IPS-NIHi11 (cell line): Measurements from ENCODE around the gene AKAP1.

ENCODE experiments used
- DNase-seq: peaks from one replicate; pipeline ENCODE4 v3.0.0; 2012; ENCODE audit warnings: mixed read lengths, low spot score

AKAP1 gene

DNA sequence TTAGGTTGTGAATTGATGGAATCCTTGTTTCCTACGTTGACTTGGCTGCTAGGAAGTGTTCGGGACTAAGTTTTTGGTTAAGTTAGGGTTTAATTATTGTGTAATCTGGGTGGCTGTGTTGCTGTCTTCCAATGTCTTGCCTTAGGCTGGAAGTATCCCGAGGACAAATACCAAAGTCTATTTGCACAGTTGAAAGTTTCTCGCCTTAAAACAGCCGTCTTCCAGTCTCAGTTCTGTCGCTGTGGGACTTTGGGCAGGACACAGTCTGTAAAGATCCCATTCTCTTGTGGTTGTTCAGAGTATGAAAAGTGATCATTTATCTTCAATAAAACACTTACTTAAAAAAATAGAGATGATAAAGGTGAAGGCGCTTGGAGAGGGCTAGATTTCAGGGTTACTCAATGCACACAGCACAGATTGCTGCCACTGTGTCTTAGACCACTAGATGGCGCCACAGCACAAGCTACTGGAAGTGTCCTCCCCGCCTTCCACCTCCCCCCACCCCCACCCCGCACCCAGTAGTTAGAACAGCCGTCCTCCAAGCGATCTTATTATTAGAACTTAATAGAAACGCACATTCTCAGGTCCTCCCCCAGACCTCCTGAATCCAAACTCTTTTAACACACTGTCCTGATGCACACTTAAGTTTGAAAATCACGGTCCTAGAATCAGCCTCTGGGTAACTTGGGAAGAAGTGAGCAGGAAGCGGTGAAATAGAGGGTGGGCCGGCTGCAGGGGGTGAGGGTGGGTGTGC is 45.8 kb downstream of the AKAP1 start:
- DNase-seq: peak; percentile 100

DNA sequence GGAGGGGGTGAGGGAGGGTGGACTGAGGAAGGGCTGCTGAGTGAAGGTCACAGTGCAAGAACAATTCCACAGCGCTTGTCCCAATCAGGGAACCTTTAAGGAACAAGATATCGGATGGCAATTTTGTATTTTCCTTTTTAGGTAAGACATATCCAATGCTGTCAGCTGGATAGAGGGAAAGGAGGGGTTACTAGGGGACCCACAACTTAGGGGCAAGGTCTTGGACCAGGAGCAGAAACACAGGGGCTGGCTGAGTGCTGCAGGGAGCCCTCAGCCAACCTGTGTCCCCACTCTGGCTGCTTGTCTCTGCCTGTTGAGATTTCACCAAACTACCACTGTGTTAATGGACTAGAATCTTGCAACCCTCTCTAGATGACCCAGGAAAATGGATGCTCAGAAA is 47.6 kb downstream of the AKAP1 start:
- peak; percentile 72 for DNase-seq

DNA sequence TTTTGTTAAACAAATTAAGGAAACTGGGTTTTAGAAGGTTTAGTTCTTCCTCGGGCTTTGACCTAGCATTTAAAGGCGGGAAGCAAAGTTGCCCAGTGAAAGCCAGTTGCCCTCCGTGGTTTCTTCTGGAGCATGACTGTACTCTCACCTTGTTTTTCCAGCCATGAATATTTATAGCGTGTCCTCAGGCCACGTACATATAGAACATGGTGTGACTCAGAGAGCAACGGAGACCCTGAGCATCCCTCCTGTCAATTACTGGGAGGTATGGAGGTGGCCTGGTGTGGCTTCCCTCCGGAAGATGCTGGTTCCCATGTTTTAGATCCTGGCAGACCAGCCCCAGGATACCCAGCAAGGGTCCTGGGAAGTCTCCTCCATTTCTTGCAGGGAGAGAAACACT is 48.4 kb downstream of the AKAP1 start:
- DNase-seq: no peak

DNA sequence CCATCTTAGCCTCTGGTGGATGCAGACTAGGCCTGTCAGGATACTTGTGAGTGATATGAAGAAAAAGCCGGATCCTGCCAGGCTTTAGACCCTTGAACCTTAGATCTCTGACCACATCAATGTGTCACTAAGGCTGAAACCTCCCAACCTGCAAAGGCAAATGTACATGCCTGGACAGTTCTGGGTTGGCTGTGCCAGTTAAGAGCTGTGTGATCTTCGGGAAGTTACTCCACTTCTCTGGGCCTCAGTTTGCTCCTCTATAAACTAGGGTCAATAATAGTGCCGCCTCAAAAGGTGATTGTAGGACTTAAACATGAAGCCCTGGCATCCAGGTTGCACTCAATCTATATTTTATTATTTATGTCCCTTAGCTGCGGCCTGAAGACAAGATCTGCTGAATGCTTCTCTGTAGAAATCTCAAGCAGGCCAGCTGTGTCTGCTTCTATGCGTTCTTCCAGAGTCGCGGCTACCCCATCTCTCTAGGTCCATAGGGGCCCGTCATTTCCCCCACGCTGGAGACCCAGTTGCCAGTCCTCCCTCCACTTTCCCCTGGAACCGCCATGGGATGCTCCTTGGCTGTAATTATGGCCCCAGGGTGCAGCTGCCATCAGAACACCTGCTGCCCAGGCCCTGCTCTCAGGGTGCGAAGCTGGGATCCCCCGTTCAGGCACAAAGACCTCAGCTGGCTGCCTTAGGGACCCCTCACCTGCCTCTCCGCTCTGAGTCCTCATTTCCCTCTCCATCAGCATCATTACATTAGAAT is 50.2 kb downstream of the AKAP1 start:
- DNase-seq: no peak

DNA sequence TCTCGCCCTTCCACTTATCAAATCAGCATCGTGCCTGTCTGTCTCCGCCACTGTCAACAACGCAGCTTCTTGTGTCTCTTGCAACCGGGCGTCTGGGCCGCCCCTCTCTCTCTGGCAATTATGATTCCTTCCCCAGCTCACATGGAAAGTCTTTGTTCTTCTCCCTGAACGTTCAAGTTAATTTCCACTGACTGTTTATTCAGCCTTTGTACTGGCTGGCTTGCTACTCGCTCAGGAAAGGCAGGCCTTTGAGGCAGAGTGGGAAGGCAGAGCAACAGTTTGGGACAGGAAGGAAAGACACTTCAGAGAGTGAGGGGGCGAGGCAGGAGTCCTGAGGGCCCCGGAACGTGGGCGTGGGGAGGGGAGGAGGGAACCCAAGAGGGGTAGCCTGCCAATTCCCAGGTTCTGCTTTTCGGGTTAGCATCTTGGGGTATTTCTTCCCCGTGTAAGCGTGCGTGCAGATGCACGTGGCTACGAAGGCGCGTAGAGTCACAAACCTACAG is 50.8 kb downstream of the AKAP1 start:
- no peak for DNase-seq

DNA sequence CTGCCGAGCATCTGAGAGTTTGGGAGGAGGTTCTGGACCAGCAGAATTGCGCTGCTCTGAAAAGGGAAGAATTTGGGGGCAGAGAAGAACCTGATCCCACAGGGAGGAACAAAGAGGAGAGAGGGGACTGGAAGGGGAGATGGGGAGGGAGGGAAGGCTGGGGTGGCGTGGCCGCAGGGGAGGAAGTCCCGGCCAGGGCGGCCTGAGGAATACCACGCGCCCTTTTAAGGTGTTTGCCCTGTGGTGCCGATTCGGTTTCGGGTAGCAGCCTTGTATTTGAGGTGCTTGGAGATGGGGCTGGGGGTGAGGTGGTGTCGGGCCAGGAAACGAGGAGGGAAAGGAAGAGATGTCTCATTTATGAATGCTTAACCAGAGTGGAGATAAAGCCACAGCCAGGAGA is 51.3 kb downstream of the AKAP1 start:
- peak; percentile 49 for DNase-seq

DNA sequence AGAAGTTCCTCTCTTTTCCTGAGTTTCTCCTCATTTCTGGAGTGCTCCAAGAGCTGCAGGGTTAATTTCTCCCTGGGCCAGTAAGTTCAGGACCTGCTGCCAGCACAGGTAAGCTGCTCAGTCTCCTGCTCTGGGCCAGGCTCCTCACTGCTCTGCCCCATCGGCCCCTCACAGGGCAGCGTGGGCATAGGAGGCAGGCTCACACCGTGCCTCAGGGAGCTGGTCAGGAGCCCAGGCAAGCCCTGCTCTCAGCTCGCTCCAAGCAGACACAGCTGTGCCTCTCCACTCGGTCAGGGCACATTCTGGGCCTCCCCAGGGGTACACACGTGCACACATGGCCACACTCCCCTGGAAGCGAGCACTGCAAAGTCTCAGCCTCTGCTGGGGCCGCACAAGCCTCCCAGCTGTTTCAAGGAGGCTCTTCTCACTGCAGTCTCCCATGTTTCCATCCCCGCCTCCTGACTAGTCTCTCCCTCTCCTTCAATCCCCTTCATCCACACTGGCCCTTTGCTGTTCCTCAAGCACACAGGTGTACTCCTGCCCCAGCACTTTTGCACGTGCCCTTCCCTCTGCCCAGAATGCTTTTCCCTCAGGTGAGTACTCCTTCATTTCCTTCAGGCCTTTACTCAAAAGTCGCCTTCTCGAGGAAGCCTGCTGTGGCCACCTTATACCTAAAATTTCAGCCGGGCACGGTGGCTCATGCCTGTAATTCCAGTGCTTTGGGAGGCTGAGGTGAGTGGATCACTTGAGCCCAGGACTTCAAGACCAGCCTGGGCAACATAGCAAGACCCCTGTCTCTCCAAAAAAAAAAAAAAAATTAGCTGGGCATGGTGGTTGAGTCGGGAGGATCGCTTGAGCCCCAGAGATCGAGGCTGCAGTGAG is 53.2 kb downstream of the AKAP1 start:
- DNase-seq: no peak

DNA sequence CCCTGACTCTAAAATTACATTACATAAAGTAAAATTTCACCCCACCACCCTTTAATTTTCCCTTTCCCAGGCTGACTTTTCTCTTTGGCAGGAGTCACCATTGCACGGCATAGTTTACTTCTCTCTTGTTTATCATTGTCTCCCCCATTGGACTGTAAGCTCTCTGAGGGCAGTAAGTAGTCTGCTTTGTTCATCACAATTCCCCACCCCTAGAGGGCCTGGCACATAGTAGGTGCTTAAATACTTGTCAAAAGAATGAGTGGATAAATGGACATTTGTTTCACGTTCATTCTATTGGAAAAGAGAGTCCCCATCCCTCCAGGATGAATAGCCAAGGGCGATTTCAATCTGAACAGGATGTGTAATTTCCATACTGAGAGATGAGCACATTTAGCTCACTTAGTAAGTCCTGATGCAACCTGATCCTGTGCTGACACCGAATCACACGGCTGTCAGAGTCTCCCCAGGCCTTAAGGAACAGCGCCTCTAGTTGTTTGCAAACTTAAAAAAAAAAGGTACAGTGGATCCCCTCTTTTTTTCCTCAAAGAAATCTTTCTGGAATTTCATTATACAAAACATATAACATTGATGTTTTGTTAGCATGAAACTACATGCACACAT is 54.0 kb downstream of the AKAP1 start:
- no peak for DNase-seq

DNA sequence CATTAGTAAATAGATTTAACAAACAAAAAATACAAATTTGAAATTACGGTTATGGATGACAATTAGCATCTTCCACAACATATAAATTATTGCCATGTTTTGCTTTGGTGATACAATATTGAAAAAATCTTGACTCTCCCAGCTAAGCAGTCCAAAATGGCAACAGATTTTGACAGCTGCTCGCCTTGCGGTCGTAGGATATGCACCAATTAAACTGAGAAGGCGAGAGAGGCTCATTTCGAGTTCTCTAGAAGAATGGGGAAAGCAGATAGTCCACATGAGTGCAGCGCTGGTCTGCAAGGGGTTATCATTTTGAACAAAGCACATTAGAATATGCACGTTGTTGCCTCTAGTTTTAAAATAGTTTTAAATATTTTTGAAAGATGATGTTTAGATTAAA is 55.3 kb downstream of the AKAP1 start:
- DNase-seq: no peak

DNA sequence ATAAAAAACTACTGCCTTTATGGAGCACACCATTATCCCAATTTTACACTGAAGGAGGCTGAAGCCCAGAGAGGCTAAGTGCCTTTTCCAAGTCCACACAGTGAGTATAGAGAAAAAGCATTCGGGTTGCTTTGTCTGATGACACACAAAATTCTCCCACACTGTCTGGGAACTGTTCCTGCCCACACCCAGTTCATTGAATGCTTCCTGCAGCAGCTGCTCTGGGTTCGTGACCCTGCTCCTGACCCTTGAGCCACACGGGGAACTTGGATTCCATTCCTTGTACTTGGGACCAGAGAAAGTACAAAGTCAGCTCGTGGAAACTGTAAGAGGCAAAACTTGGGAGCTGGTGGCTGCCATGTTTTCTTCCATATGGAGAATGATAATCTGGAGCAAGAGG is 57.9 kb downstream of the AKAP1 start:
- no peak for DNase-seq

DNA sequence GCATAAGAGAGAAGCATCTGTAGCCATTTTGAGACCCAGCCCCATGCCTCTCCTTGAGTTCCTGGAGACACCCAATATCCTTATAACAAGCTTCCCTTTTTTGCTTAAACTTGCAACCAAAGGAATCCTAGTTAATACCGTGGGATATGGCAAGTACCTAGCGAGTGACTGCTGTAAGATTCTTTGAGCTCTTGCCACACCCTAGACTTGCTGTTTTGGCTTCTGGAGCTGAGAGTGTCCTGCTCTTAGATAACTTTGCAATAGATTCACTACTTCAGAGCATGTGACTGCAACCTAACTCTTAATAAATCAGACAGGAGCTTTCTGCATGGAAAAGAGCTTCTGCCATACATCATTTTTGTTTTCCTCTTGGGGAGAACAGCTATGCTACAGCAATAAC is 58.3 kb downstream of the AKAP1 start:
- no peak for DNase-seq

DNA sequence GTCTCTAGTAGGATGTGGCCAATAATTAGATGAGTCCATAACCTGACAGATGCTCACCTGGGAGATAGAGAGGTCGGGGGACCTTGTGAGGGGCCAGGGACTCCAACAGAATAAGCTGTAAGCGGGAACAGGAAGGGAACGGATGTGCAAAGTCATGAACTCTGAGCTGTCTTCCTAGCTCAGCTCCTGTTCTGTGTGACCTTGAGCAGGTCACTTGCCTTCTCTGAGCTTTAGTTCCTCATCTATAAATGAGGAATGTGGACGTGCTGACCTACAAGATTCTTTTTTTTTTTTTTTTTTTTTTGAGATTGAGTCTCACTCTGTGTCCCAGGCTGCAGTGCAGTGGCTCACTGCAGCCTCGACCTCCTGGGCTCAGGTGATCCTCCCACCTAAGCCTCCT is 58.9 kb downstream of the AKAP1 start:
- no peak for DNase-seq

DNA sequence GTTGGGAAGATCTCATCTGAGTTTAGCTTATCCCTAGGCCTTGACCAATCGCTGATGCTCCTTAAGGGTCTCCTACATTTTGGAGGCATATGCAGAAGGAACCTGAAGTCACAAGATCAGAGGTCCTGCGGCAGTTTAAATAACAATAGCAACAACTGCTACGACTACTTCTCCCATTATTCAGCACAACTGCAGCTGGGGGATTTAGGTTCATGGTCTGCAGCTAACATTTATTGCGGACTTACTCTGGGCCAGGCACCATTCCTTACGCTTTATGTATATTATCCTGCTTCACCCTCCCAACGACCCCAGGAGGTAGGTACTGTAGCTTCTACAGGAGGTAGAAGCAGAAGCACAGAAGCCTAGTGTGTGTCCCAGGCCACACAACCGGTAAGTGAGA is 59.5 kb downstream of the AKAP1 start:
- no peak for DNase-seq

DNA sequence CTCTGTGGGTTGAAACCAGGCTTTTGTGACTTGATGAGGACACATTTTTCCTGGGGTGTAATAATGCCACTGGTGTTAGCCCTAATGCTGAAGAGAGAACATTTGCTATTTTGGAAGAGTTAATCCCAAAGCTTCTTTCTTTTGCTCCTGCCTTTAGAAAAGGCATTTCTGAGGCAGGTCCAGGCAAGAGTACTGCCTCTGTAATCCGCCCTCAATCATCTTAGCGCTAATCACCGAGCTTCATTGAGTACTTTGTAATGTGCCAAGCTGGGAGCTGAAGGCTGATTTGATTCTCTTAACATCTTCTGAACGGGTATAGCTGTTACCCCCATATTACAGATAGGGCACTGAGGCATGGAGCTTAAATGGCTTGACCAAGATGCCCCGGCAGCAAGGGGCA is 60.3 kb downstream of the AKAP1 start:
- no peak for DNase-seq

DNA sequence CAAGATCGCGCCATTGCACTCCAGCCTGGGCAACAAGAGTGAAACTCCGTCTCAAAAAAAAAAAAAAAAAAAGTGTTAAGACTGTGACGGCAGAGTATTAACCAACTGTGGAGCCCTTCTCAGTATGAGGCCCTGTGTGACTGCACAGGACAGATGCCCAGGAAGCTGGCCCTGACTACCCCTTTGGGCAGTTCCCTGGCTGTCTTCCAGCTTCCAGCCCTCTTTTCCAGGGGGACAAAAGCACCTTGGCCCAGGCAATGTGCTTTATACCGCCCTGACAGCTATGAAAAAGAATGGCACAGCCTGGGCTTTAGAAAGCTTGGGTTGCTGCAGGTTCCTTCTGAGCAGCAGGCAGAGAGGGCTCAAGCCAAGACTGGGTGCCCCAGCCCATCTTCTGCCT is 61.2 kb downstream of the AKAP1 start:
- no peak for DNase-seq

DNA sequence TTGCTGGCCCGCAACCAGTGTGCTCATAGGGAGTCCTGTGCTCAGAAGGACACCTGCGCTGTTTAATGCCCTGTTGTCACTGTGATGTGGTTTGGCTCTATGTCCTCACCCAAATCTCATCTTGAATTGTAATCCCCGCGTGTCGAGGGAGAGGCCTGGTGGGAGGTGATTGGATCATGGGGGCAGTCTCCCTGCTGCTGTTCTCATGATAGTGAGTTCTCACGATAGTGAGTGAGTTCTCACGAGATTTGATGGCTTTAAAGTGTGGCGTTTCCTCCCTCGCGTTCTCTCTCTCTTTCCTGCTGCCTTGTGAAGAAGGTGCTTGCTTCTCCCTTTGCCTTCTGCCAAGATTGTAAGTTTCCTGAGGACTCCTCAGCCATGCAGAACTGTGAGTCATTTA is 66.8 kb downstream of the AKAP1 start:
- DNase-seq: no peak

DNA sequence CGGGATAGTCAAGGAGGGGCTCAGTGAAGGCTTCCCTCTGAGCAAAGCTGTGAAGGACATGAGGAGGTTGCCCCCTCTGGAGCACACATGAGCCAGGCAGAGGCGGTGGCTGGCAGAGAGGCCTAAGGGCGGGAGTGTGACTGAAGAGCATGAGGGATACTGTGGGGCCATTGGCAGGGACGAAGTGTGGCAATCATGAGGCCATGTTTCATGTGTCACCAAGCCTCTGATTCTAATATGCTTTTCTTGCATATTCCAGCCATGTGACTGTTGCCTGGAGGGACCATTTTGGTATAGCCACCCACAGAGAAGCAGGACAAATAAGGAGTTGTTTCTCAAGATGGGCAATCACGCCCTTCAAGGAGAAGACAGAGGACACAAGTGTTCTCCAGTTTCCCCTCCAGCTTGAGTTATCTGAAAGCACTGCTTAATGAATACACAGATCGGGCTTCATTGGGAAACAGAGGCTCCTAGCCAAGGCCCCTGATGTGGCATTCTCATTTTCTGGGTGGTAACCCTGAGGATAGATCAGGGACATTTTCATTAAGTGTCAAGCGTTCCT is 68.0 kb downstream of the AKAP1 start:
- DNase-seq: no peak

DNA sequence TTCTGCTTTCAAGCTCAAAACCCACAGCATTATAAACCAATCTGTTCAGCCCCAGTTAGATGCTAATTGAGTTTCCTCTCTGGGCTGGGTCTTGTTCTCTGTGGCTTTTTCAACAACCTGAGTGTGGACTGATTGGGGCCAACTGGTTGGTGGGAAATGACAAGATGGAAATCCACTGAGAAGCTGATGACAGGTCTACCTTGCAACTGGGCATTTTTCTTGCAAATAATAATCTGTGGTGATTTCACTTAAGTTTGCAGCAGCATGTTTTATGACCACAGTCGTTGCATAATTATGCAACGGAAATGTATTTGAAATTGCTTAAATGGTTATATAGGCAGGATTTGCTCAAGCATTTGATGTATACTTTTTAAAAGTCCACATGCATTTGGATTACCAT is 69.9 kb downstream of the AKAP1 start:
- no peak for DNase-seq

DNA sequence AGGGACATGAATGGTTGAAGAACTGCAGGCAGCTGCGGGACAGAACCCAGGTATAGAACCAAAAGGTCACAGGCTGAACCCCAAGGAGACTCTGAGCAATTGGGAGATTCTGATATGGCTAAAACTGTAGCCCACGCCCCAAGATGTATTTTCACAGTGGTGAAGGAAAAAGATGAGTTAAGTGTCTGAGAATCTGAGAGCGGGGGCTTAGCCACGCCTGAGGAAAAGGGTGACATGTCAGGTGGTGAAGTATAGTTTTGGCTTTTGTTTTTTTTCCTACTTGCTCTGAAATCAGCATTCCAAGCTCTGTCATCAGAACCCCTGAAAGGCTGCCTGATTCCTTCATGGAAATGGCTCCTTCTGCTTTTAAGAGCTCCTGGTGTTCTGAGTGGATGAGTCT is 73.3 kb downstream of the AKAP1 start:
- no peak for DNase-seq

DNA sequence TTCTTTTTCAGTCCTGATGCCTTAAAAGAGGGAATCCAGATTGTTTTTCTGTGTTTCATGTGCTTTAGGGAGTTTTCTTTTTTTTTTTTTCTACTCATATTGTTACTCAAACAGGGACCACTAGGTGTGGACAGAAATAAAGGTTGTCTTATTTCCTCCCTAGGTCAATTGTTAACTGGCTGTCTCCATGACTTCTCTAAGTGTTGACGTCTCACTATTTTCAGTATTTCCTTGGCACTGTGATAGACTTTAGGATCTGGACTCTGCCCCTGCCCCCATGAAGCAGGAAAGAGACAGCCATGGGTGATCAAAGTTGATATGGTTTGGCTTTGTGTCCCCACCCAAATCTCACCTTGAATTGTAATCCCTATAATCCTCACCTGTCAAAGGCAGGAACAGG is 73.7 kb downstream of the AKAP1 start:
- DNase-seq: no peak

DNA sequence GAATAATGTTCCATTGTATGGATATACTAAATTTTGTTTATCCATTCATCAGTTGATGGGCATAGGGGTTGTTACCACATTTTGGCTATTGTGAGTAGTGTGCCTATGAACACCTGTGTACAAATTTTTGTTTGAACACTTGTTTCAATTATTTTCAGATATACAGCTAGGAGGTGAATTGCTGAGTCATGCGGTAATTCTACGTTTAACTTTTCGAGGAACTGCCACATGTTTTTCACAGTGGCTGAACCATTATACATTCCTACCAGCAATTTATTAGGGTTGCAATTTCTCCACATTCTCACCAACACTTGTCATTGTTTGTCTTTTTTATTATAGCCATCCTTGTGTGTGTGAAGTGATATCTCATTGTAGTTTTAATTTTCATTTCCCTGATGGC is 75.6 kb downstream of the AKAP1 start:
- no peak for DNase-seq

DNA sequence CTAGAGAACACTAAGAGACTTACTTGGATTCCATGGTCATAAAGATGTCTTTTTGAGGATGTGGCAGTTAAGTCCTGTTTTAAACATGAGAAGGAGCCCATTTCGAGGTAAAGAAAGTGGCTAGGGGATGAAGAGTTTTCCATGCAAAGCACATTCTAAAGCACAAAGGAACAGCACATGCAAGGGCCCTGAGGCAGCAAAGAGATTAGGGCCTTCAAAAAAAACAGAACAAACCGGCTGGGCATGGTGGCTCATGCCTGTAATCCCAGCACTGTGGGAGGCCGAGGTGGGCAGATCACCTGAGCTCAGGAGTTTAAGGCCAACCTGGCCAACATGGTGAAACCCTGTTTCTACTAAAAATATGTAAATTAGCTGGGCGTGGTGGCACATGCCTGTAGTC is 79.8 kb downstream of the AKAP1 start:
- DNase-seq: no peak
